GM12875 (cell line): ENCODE data around the gene SREBF1.

Experiments
- H3K4me3 ChIP-seq: one replicate; pipeline ENCODE4 v1.5.1; 2011; ENCODE audit warnings: low read depth, low read length, control low read depth
- CTCF ChIP-seq: IDR thresholded peaks from 2 replicates; pipeline ENCODE4 v1.5.1; 2011; ENCODE audit warnings: low read depth, mild to moderate bottlenecking, control low read depth, inconsistent platforms, low read length, moderate library complexity, borderline replicate concordance; ENCODE audit not compliant: insufficient read depth

Gene SREBF1

GRCh38 chr17:17786998-17787397 is 49.8 kb downstream of the SREBF1 start:
- no peak for TF ChIP-seq CTCF
- H3K4me3 ChIP-seq: no peak overlapping the region

- no peak for TF ChIP-seq CTCF
- H3K4me3 ChIP-seq: no peak overlapping the region
Observed at GRCh38 chr17:17785407-17785806, 51.4 kb downstream of the SREBF1 start.

GRCh38 chr17:17784657-17785267 is 52.0 kb downstream of the SREBF1 start:
- peak; percentile 41; the same call in 1 of the 2 replicates for TF ChIP-seq CTCF
- H3K4me3 ChIP-seq: no peak overlapping the region

GRCh38 chr17:17783825-17784656 is 52.7 kb downstream of the SREBF1 start:
- no peak for TF ChIP-seq CTCF
- peak overlapping the region; percentile 48 for H3K4me3 ChIP-seq

GRCh38 chr17:17783116-17783824 is 53.5 kb downstream of the SREBF1 start:
- 0 out of 2 replicates have a peak, but pooled peaks have one; percentile 30 for TF ChIP-seq CTCF
- H3K4me3 ChIP-seq: peak overlapping the region; percentile 48

GRCh38 chr17:17782523-17783115 is 54.2 kb downstream of the SREBF1 start:
- peak overlapping the region; percentile 50 for H3K4me3 ChIP-seq
- no peak for TF ChIP-seq CTCF
